K562 (cell line): Measurements from ENCODE around the gene PLXDC1. TPM values are rescaled to one million over a fixed set of nuclear protein-coding genes. Genes with fewer than 3 reads are reported as not detected.

ENCODE experiments used
- FOSL1 ChIP-seq: fragments of 200-800 bp; sonication (Bioruptor generic); conservative IDR thresholded peaks from 2 replicates; pipeline ENCODE4 v1.6.1; 2016; ENCODE audit warnings: missing genetic modification characterization, missing compliant biosample characterization
- polyA plus RNA-seq, 8 experiments: library from polyadenylated mRNA; depleted of rRNA in 4 of 8; stranded (reverse) in 5 of 8; unstranded in 3 of 8; fragments of >200 nt; fragmentation: Nextera tagmentation in 2 of 8; fragmentation: Illumina TruSeq in 1 of 8; extraction: Ambion mirVana in 2 of 8; extraction: Trizol in 1 of 8; gene quantifications; 2 replicates each; pipeline versions ENCODE4 v1.2.1 to v1.2.3, GENCODE V29; 2011 to 2014; ENCODE audit warnings: inconsistent platforms in 1 of 8, missing spikeins in 1 of 8
- total RNA-seq, 7 experiments: library from RNA; depleted of rRNA in 6 of 7; stranded (reverse); fragments of >200 nt in 6 of 7; fragmentation: Illumina TruSeq in 2 of 7; extraction: Trizol in 2 of 7; gene quantifications; 2 replicates each; pipeline versions ENCODE4 v1.2.1 to v1.2.3, GENCODE V29; 2011 to 2021; ENCODE audit warnings: low replicate concordance in 1 of 7
- TF ChIP-seq, protein P1 (sequence below): fragments of 450-650 bp; IDR thresholded peaks from 2 replicates; pipeline ENCODE4 v1.6.1; 2016; ENCODE audit warnings: mild to moderate bottlenecking, moderate library complexity

The PLXDC1 gene
- total and polyA plus RNA-seq, 9 of the 15 experiments (the other 6 are each of a cell fraction or from before 2014, with no cell fraction given): not detected

DNA sequence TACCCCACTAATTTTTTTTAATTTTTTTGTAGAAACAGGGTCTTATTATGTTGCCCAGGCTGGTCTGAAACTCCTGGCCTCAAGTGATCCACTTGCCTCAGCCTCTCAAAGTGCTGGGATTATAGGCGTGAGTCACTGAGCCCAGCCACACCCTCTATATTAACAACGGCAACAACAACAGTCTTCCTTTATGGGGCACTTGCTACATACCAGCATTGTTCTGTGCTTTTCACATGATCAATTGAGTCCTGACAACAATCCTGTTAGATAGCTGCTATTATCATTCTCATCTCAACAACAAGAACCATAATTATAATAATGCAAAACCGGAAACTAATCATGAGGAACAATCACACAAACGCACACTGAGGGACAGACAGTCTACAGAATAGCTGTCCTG lies 27.1 kb upstream of the PLXDC1 start (continued):
- TF ChIP-seq, protein P1, sequence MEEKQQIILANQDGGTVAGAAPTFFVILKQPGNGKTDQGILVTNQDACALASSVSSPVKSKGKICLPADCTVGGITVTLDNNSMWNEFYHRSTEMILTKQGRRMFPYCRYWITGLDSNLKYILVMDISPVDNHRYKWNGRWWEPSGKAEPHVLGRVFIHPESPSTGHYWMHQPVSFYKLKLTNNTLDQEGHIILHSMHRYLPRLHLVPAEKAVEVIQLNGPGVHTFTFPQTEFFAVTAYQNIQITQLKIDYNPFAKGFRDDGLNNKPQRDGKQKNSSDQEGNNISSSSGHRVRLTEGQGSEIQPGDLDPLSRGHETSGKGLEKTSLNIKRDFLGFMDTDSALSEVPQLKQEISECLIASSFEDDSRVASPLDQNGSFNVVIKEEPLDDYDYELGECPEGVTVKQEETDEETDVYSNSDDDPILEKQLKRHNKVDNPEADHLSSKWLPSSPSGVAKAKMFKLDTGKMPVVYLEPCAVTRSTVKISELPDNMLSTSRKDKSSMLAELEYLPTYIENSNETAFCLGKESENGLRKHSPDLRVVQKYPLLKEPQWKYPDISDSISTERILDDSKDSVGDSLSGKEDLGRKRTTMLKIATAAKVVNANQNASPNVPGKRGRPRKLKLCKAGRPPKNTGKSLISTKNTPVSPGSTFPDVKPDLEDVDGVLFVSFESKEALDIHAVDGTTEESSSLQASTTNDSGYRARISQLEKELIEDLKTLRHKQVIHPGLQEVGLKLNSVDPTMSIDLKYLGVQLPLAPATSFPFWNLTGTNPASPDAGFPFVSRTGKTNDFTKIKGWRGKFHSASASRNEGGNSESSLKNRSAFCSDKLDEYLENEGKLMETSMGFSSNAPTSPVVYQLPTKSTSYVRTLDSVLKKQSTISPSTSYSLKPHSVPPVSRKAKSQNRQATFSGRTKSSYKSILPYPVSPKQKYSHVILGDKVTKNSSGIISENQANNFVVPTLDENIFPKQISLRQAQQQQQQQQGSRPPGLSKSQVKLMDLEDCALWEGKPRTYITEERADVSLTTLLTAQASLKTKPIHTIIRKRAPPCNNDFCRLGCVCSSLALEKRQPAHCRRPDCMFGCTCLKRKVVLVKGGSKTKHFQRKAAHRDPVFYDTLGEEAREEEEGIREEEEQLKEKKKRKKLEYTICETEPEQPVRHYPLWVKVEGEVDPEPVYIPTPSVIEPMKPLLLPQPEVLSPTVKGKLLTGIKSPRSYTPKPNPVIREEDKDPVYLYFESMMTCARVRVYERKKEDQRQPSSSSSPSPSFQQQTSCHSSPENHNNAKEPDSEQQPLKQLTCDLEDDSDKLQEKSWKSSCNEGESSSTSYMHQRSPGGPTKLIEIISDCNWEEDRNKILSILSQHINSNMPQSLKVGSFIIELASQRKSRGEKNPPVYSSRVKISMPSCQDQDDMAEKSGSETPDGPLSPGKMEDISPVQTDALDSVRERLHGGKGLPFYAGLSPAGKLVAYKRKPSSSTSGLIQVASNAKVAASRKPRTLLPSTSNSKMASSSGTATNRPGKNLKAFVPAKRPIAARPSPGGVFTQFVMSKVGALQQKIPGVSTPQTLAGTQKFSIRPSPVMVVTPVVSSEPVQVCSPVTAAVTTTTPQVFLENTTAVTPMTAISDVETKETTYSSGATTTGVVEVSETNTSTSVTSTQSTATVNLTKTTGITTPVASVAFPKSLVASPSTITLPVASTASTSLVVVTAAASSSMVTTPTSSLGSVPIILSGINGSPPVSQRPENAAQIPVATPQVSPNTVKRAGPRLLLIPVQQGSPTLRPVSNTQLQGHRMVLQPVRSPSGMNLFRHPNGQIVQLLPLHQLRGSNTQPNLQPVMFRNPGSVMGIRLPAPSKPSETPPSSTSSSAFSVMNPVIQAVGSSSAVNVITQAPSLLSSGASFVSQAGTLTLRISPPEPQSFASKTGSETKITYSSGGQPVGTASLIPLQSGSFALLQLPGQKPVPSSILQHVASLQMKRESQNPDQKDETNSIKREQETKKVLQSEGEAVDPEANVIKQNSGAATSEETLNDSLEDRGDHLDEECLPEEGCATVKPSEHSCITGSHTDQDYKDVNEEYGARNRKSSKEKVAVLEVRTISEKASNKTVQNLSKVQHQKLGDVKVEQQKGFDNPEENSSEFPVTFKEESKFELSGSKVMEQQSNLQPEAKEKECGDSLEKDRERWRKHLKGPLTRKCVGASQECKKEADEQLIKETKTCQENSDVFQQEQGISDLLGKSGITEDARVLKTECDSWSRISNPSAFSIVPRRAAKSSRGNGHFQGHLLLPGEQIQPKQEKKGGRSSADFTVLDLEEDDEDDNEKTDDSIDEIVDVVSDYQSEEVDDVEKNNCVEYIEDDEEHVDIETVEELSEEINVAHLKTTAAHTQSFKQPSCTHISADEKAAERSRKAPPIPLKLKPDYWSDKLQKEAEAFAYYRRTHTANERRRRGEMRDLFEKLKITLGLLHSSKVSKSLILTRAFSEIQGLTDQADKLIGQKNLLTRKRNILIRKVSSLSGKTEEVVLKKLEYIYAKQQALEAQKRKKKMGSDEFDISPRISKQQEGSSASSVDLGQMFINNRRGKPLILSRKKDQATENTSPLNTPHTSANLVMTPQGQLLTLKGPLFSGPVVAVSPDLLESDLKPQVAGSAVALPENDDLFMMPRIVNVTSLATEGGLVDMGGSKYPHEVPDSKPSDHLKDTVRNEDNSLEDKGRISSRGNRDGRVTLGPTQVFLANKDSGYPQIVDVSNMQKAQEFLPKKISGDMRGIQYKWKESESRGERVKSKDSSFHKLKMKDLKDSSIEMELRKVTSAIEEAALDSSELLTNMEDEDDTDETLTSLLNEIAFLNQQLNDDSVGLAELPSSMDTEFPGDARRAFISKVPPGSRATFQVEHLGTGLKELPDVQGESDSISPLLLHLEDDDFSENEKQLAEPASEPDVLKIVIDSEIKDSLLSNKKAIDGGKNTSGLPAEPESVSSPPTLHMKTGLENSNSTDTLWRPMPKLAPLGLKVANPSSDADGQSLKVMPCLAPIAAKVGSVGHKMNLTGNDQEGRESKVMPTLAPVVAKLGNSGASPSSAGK: no peak
- peak; percentile 66 for TF ChIP-seq FOSL1 (tag)
